ENCODE data around the gene FSD2.

FSD2 gene

GRCh38 chr15:82730022-82730530, 75.8 kb downstream of the FSD2 start:
- Histone ChIP-seq H3K27me3 (ENCODE audit: low read depth, low read length) (no peaks in the 10 kb centered on the region), H3K9me3 (ENCODE audit: insufficient read depth, low read length) (no peaks in the 10 kb centered on the region), H2AFZ (ENCODE audit: low read depth, low read length) (no peak overlapping the region), H4K20me1 (ENCODE audit: insufficient read depth, low read length) (no peaks in the 10 kb centered on the region), H3K79me2 (ENCODE audit: low read length) (no peaks in the 10 kb centered on the region), H3K4me1 (ENCODE audit: low read length) (no peaks in the 10 kb centered on the region), H3K9ac (ENCODE audit: low read length) (no peak overlapping the region), H3K4me3 (ENCODE audit: low read length) (no peak overlapping the region), H3K4me2 (ENCODE audit: low read length) (no peak overlapping the region), H3K27ac (ENCODE audit: low read length) (no peak overlapping the region), H3K36me3 (replicated peaks; ENCODE audit: low read depth, low read length) (peaks cover 3% of the 10 kb centered on the region)
- TF ChIP-seq CTCF (IDR thresholded peaks at IDR 0.05; ENCODE audit: low read depth, low read length) (no peak), EZH2phosphoT487 (IDR thresholded peaks at IDR 0.05; ENCODE audit: low read depth) (no peak)

GRCh38 chr15:82726816-82727215, 79.1 kb downstream of the FSD2 start:
- Histone ChIP-seq H3K9me3 (ENCODE audit: insufficient read depth, low read length) (no peaks in the 10 kb centered on the region), H3K4me1 (ENCODE audit: low read length) (no peaks in the 10 kb centered on the region), H4K20me1 (ENCODE audit: insufficient read depth, low read length) (no peaks in the 10 kb centered on the region), H3K36me3 (replicated peaks; ENCODE audit: low read depth, low read length) (no peaks in the 10 kb centered on the region), H3K27me3 (ENCODE audit: low read depth, low read length) (no peaks in the 10 kb centered on the region), H3K4me2 (ENCODE audit: low read length) (no peak overlapping the region), H3K27ac (ENCODE audit: low read length) (no peak overlapping the region), H3K4me3 (ENCODE audit: low read length) (no peak overlapping the region), H2AFZ (ENCODE audit: low read depth, low read length) (no peak overlapping the region), H3K79me2 (ENCODE audit: low read length) (no peaks in the 10 kb centered on the region), H3K9ac (ENCODE audit: low read length) (no peak overlapping the region)
- TF ChIP-seq CTCF (IDR thresholded peaks at IDR 0.05; ENCODE audit: low read depth, low read length) (no peak), EZH2phosphoT487 (IDR thresholded peaks at IDR 0.05; ENCODE audit: low read depth) (no peak)

- Histone ChIP-seq H3K9me3 (ENCODE audit: insufficient read depth, low read length) (no peaks in the 10 kb centered on the region), H3K27me3 (ENCODE audit: low read depth, low read length) (0 out of 2 replicates have a peak, but pooled peaks cover 3% of the 10 kb centered on the region), H3K36me3 (replicated peaks; ENCODE audit: low read depth, low read length) (no peaks in the 10 kb centered on the region), H3K4me3 (ENCODE audit: low read length) (no peak overlapping the region), H3K27ac (ENCODE audit: low read length) (no peak overlapping the region), H3K79me2 (ENCODE audit: low read length) (no peaks in the 10 kb centered on the region), H2AFZ (ENCODE audit: low read depth, low read length) (no peak overlapping the region), H3K4me2 (ENCODE audit: low read length) (no peak overlapping the region), H3K4me1 (ENCODE audit: low read length) (peaks cover 13% of the 10 kb centered on the region), H3K9ac (ENCODE audit: low read length) (no peak overlapping the region), H4K20me1 (ENCODE audit: insufficient read depth, low read length) (no peaks in the 10 kb centered on the region; the same call in 1 of the 2 replicates)
- TF ChIP-seq EZH2phosphoT487 (IDR thresholded peaks at IDR 0.05; ENCODE audit: low read depth): no peak
Observed at GRCh38 chr15:82715003-82715402, 90.9 kb downstream of the FSD2 start.

GRCh38 chr15:82714016-82714415, 91.9 kb downstream of the FSD2 start:
- TF ChIP-seq CTCF (IDR thresholded peaks at IDR 0.05; ENCODE audit: low read depth, low read length) (no peak), EZH2phosphoT487 (IDR thresholded peaks at IDR 0.05; ENCODE audit: low read depth) (no peak)
- Histone ChIP-seq H3K4me3 (ENCODE audit: low read length) (no peak overlapping the region), H3K4me1 (ENCODE audit: low read length) (peaks cover 14% of the 10 kb centered on the region), H4K20me1 (ENCODE audit: insufficient read depth, low read length) (no peaks in the 10 kb centered on the region; the same call in 1 of the 2 replicates), H3K9ac (ENCODE audit: low read length) (no peak overlapping the region), H3K9me3 (ENCODE audit: insufficient read depth, low read length) (no peaks in the 10 kb centered on the region), H3K4me2 (ENCODE audit: low read length) (no peak overlapping the region), H3K36me3 (replicated peaks; ENCODE audit: low read depth, low read length) (no peaks in the 10 kb centered on the region), H3K79me2 (ENCODE audit: low read length) (no peaks in the 10 kb centered on the region), H3K27ac (ENCODE audit: low read length) (no peak overlapping the region), H2AFZ (ENCODE audit: low read depth, low read length) (no peak overlapping the region), H3K27me3 (ENCODE audit: low read depth, low read length) (0 out of 2 replicates have a peak, but pooled peaks cover 2% of the 10 kb centered on the region)
